HEK293 (cell line): ENCODE results near the gene GALNT10.

ENCODE experiments used
- CTCF ChIA-PET: fragments of 350-600 bp; formaldehyde crosslinking; extraction: SDS; loops from one replicate; lab custom pipeline; 2021; ENCODE audit warnings: antibody characterized with exemption; lab: Yijun Ruan, JAX
- POLR2A ChIA-PET: fragments of 300-600 bp; formaldehyde crosslinking; extraction: SDS; loops from one replicate; lab custom pipeline; 2020; ENCODE audit warnings: antibody characterized with exemption, inconsistent platforms; lab: Yijun Ruan, JAX
- H3K27ac ChIP-seq: fragments of 200-500 bp; sonication (Bioruptor generic); 2 replicates; pipeline ENCODE4 v1.5.1; 2014; ENCODE audit warnings: low read depth, low read length, control low read depth, inconsistent platforms; ENCODE audit errors: extremely low read depth
- H3K36me3 ChIP-seq, 2 experiments: fragments of 200-500 bp in 1 of 2; sonication (Bioruptor generic) in 1 of 2; 1 replicate in 1 of 2; 2 replicates in 1 of 2; pipeline ENCODE4 v1.5.1; 2014 to 2017; ENCODE audit warnings: inconsistent platforms in 2 of 2, low read length in 2 of 2; ENCODE audit not compliant: control insufficient read depth in 2 of 2, insufficient read depth in 1 of 2
- H3K4me1 ChIP-seq: fragments of 200-500 bp; sonication (Bioruptor generic); 2 replicates; pipeline ENCODE4 v1.5.1; 2014; ENCODE audit warnings: mild to moderate bottlenecking, low read length, inconsistent platforms; ENCODE audit not compliant: control insufficient read depth, insufficient read depth
- H3K4me3 ChIP-seq: 2 replicates; pipeline ENCODE4 v1.5.1; 2011; ENCODE audit warnings: low read depth, mild to moderate bottlenecking, control low read depth, low read length, moderate library complexity
- H3K9me3 ChIP-seq: fragments of 200-500 bp; sonication (Bioruptor generic); 2 replicates; pipeline ENCODE4 v1.5.1; 2014; ENCODE audit warnings: low read depth, low read length, inconsistent platforms; ENCODE audit not compliant: control insufficient read depth, insufficient read depth
- HIC1 ChIP-seq: fragments of 450-650 bp; formaldehyde crosslinking; IDR thresholded peaks from 2 replicates; pipeline ENCODE4 v1.5.1; 2016; ENCODE audit warnings: missing biosample characterization, missing genetic modification characterization
- SETDB1 ChIP-seq: IDR thresholded peaks from one replicate; pipeline ENCODE4 v1.6.1; 2017; ENCODE audit warnings: mild to moderate bottlenecking, low read length, moderate library complexity, mixed read lengths; ENCODE audit not compliant: insufficient read length
- ZBTB17 ChIP-seq: fragments of 450-650 bp; formaldehyde crosslinking; IDR thresholded peaks from 2 replicates; pipeline ENCODE4 v1.5.1; 2016; ENCODE audit warnings: missing biosample characterization, missing genetic modification characterization
- ZBTB7A ChIP-seq: fragments of 450-650 bp; formaldehyde crosslinking; IDR thresholded peaks from 2 replicates; pipeline ENCODE4 v1.5.1; 2016; ENCODE audit warnings: low read depth, missing biosample characterization, missing genetic modification characterization
- ZFP41 ChIP-seq: fragments of 450-650 bp; formaldehyde crosslinking; IDR thresholded peaks from 2 replicates; pipeline ENCODE4 v1.5.1; 2016; ENCODE audit warnings: missing biosample characterization, missing genetic modification characterization, borderline replicate concordance
- ZNF354C ChIP-seq: fragments of 450-650 bp; formaldehyde crosslinking; IDR thresholded peaks from 2 replicates; pipeline ENCODE4 v1.5.1; 2016; ENCODE audit warnings: missing biosample characterization, missing genetic modification characterization, low read depth, borderline replicate concordance
- ZNF433 ChIP-seq: fragments of 450-650 bp; formaldehyde crosslinking; IDR thresholded peaks from 2 replicates; pipeline ENCODE4 v1.5.1; 2016; ENCODE audit warnings: missing biosample characterization, missing genetic modification characterization, low read depth
- ZNF501 ChIP-seq: fragments of 450-650 bp; formaldehyde crosslinking; IDR thresholded peaks from 2 replicates; pipeline ENCODE4 v1.5.1; 2016; ENCODE audit warnings: missing biosample characterization, missing genetic modification characterization
- ZNF548 ChIP-seq: fragments of 450-650 bp; formaldehyde crosslinking; IDR thresholded peaks from 2 replicates; pipeline ENCODE4 v1.5.1; 2016; ENCODE audit warnings: missing biosample characterization, missing genetic modification characterization
- ZNF768 ChIP-seq: fragments of 450-650 bp; formaldehyde crosslinking; IDR thresholded peaks from 2 replicates; pipeline ENCODE4 v1.5.1; 2018; ENCODE audit warnings: missing biosample characterization, mild to moderate bottlenecking, missing genetic modification characterization
- TF ChIP-seq, protein P1 (sequence below): fragments of 450-650 bp; formaldehyde crosslinking; IDR thresholded peaks from 2 replicates; pipeline ENCODE4 v1.5.1; 2016; ENCODE audit warnings: missing biosample characterization, missing genetic modification characterization

The GALNT10 gene

DNA sequence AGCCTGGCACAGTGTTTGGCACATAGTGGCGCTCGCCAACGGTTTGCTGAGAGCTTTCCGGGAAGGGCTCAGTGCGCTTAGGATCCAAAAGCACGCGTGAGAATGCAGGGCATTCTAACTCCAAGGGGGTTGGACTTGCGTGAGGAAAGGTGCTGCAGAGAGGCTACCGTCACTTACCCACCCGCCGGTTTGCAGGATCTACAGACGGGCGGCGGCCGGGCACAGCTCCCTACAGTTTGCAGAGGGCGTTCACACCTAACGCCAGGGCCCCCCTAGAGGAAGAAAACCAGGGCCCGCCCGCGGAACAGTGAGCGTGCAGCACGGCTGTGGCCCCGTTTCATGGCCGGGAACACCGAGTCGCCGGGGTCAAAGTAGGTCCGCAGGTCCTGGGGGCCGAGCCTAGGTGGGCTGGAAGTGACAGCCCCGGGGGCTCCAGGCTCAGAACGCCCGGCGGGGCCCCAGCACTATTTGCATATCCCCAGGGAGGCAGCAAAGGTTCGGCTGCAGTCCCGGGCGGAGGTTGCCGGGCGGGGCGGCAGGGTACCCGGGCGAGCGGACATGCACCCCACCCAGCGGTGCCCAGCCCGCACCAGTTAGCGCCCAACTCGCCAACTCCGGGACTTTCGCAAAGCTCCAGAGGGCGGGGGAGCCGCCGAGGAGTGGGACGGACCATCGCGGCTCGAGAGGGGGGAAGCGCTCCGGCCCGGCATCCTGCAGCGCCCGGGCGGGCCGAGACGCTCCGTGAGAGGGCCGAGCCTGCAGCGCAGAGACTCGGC, 526 bp upstream of the GALNT10 start (continued):
- TF ChIP-seq HIC1 (peak; percentile 93), ZBTB7A (peak; percentile 58; the same call in 1 of the 2 replicates)
- TF ChIP-seq, protein P1, sequence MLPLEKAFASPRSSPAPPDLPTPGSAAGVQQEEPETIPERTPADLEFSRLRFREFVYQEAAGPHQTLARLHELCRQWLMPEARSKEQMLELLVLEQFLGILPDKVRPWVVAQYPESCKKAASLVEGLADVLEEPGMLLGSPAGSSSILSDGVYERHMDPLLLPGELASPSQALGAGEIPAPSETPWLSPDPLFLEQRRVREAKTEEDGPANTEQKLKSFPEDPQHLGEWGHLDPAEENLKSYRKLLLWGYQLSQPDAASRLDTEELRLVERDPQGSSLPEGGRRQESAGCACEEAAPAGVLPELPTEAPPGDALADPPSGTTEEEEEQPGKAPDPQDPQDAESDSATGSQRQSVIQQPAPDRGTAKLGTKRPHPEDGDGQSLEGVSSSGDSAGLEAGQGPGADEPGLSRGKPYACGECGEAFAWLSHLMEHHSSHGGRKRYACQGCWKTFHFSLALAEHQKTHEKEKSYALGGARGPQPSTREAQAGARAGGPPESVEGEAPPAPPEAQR: no peak
- TF ChIP-seq, all 188 proteins: peak for 55

DNA sequence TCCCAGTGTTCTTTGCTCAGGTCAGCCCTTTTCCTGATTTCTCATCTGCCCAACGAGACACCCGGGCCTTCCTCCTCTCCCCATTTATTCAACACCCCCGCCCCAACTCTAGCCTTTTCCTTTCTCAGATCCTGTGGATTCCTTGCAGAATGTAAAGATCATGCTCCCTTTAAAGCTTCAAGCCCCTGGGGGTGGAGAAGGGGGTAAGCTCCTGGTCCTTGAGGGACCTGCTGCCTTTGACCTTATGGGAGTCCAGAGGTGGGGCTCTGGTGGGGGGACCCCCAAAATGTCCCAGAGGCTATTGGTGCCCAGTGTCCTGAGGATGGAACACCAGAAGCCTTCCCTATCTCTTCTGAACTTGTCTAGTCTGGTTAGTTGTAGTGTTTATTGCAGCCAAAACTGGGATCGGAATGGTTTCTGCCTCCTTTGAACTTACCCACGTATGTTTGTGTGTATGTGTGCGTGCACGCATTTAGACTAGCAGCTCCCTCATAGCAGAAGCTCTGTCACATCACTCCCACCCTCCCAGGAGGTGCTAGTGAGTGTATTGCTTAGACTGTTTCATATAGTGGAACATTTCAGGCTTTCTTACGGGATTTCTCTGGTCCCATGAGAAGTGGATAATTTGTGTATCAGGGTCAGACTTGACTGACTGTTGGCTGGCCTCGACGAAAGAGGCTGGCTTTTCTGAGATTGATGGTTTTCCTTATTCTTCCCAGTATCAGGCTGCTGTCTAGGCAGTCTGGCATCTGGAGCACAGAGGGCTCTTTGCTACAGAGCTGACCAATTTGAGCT, 1.1 kb downstream of the GALNT10 start:
- Histone ChIP-seq H3K27ac (no peak overlapping the region), H3K4me1 (peaks cover 7% of the 10 kb centered on the region; the same call in 1 of the 2 replicates), H3K4me3 (no peak overlapping the region), H3K36me3 (peaks cover 0 to 4% of the 10 kb centered on the region in 2 experiments; a peak in 1 of 3 replicates), H3K9me3 (no peaks in the 10 kb centered on the region)
- CTCF ChIA-PET: interaction anchor here (0.7 to 3.8 kb wide), 5 partner anchors 12 to 231 kb away, joined by 4 to 16 read pairs (median 5); no protein-coding TSS in a partner anchor
- POLR2A ChIA-PET: interaction anchor here (1.4 to 2.1 kb wide), 3 partner anchors 24 to 213 kb away, joined by 5 to 10 read pairs (median 5); no protein-coding TSS in a partner anchor
- 0 out of 2 replicates have a peak, but pooled peaks have one; percentile 44 for TF ChIP-seq ZBTB17
- TF ChIP-seq, protein P1: no peak

GRCh38 chr5:154193283-154193682, 2.8 kb downstream of the GALNT10 start:
- no peak for TF ChIP-seq ZNF501 (tag by site-specific recombination)
- no peak for TF ChIP-seq SETDB1
- no peak for TF ChIP-seq ZNF354C (tag by site-specific recombination)
- no peak for TF ChIP-seq ZFP41 (tag by site-specific recombination)
- no peak for TF ChIP-seq ZNF768 (tag by site-specific recombination)
- TF ChIP-seq ZNF433 (tag by site-specific recombination): no peak
- TF ChIP-seq ZNF548: no peak
- TF ChIP-seq, all 188 proteins: peak for 0
- no peak overlapping the region for H3K27ac ChIP-seq
- H3K9me3 ChIP-seq: no peaks in the 10 kb centered on the region
- H3K4me3 ChIP-seq: no peak overlapping the region
- H3K4me1 ChIP-seq: peaks cover 7% of the 10 kb centered on the region; the same call in 1 of the 2 replicates
- ChIA-PET POLR2A (interaction anchor here (1.1 to 1.9 kb wide), 2 partner anchors 154 to 489 kb away, joined by 3 to 4 read pairs; partner anchors contain the start of genes FAM114A2 and MFAP3), CTCF (interaction anchor here (0.9 to 1.4 kb wide), 4 partner anchors 36 to 218 kb away, joined by 3 to 9 read pairs (median 4); no protein-coding TSS in a partner anchor)
- H3K36me3 ChIP-seq: peaks cover 0 to 10% of the 10 kb centered on the region in 2 experiments; a peak in 1 of 3 replicates
